GM12878 (cell line): Measurements from ENCODE around the gene LMTK2. TPM values are rescaled to one million over a fixed set of nuclear protein-coding genes. Genes with fewer than 3 reads are reported as not detected.

Experiments
- ASH2L ChIP-seq: fragments of 300-600, 200-600 bp; sonication (generic); IDR thresholded peaks from 2 replicates; pipeline ENCODE4 v1.6.1; 2017; ENCODE audit warnings: low read depth, mild to moderate bottlenecking, borderline replicate concordance
- ATF3 ChIP-seq: IDR thresholded peaks from 2 replicates; pipeline ENCODE4 v1.6.1; 2011; ENCODE audit warnings: low read depth, mild to moderate bottlenecking, low read length, moderate library complexity, borderline replicate concordance; ENCODE audit errors: extremely low read depth
- BHLHE40 ChIP-seq, 2 experiments: fragments of 450-650 bp in 1 of 2; IDR thresholded peaks; 2 replicates each; pipeline ENCODE4 v1.6.1; 2011 to 2017; ENCODE audit warnings: low read depth in 2 of 2, borderline replicate concordance in 1 of 2, improper control_type of control experiment in 1 of 2, low read length in 1 of 2, mild to moderate bottlenecking in 1 of 2
- FOXK2 ChIP-seq: fragments of 450-650 bp; IDR thresholded peaks from 2 replicates; pipeline ENCODE4 v1.6.1; 2017; ENCODE audit warnings: mild to moderate bottlenecking, moderate library complexity
- GABPA ChIP-seq: IDR thresholded peaks from 2 replicates; pipeline ENCODE4 v1.6.1; 2014; ENCODE audit warnings: antibody characterized with exemption, low read depth, mild to moderate bottlenecking, inconsistent platforms
- HDAC6 ChIP-seq: fragments of 200-600 bp; sonication (generic); IDR thresholded peaks from one replicate; pipeline ENCODE4 v1.8.0; 2017; ENCODE audit warnings: antibody characterized with exemption; ENCODE audit not compliant: unreplicated experiment
- MXI1 ChIP-seq: fragments of 150-350 bp; IDR thresholded peaks from 2 replicates; pipeline ENCODE4 v1.6.1; 2011; ENCODE audit warnings: low read depth, mild to moderate bottlenecking, inconsistent platforms, low read length, improper control_type of control experiment
- NFXL1 ChIP-seq: fragments of 450-650 bp; IDR thresholded peaks from 2 replicates; pipeline ENCODE4 v1.6.1; 2017; ENCODE audit warnings: antibody characterized with exemption, mild to moderate bottlenecking, borderline replicate concordance
- PML ChIP-seq: IDR thresholded peaks from 2 replicates; pipeline ENCODE4 v1.6.1; 2012; ENCODE audit warnings: low read length, inconsistent platforms
- RAD21 ChIP-seq: IDR thresholded peaks from 2 replicates; pipeline ENCODE4 v1.6.1; 2011; ENCODE audit warnings: mild to moderate bottlenecking, low read depth, low read length, moderate library complexity; ENCODE audit not compliant: insufficient read depth
- RUNX3 ChIP-seq: IDR thresholded peaks from 2 replicates; pipeline ENCODE4 v1.6.1; 2012; ENCODE audit warnings: low read length, inconsistent platforms
- SMC3 ChIP-seq: IDR thresholded peaks from 2 replicates; pipeline ENCODE4 v1.6.1; 2011; ENCODE audit warnings: low read length, improper control_type of control experiment, borderline replicate concordance
- STAT3 ChIP-seq: IDR thresholded peaks from 2 replicates; pipeline ENCODE4 v1.6.1; 2011; ENCODE audit warnings: low read depth, low read length, improper control_type of control experiment
- TCF3 ChIP-seq: IDR thresholded peaks from 2 replicates; pipeline ENCODE4 v1.6.1; 2012; ENCODE audit warnings: low read depth, mild to moderate bottlenecking, low read length, borderline replicate concordance; ENCODE audit not compliant: insufficient read depth
- TCF7 ChIP-seq: IDR thresholded peaks from 2 replicates; pipeline ENCODE4 v1.6.1; 2014; ENCODE audit warnings: antibody characterized with exemption, borderline replicate concordance
- WRNIP1 ChIP-seq: IDR thresholded peaks from 2 replicates; pipeline ENCODE4 v1.6.1; 2011; ENCODE audit warnings: low read depth, low read length, improper control_type of control experiment, borderline replicate concordance
- ZBTB11 ChIP-seq: fragments of 450-650 bp; formaldehyde crosslinking; IDR thresholded peaks from 2 replicates; pipeline ENCODE4 v1.5.0; 2022; ENCODE audit warnings: mild to moderate bottlenecking, missing genetic modification characterization
- ZNF384 ChIP-seq: IDR thresholded peaks from 2 replicates; pipeline ENCODE4 v1.6.1; 2012; ENCODE audit warnings: low read depth, mild to moderate bottlenecking, low read length, improper control_type of control experiment, borderline replicate concordance
- ZNF687 ChIP-seq: fragments of 450-650 bp; IDR thresholded peaks from 2 replicates; pipeline ENCODE4 v1.6.1; 2017; ENCODE audit warnings: mild to moderate bottlenecking, moderate library complexity
- polyA plus RNA-seq, 11 experiments: library from polyadenylated mRNA; depleted of rRNA in 4 of 11; unstranded in 6 of 11; stranded (reverse) in 5 of 11; fragments of >200 nt; fragmentation: Nextera tagmentation in 4 of 11; fragmentation: Illumina TruSeq in 1 of 11; extraction: Ambion mirVana in 4 of 11; extraction: Trizol in 1 of 11; gene quantifications; 1 replicate in 1 of 11; 2 replicates in 10 of 11; pipeline versions ENCODE4 v1.2.1 to v1.2.3, GENCODE V29; 2011 to 2016; ENCODE audit warnings: inconsistent platforms in 2 of 11, missing spikeins in 2 of 11, low read depth in 1 of 11
- total RNA-seq, 4 experiments: library from RNA; depleted of rRNA in 3 of 4; stranded (reverse); fragments of >200 nt in 3 of 4; fragmentation: Illumina TruSeq in 1 of 4; extraction: Trizol in 1 of 4; gene quantifications; 2 replicates each; pipeline versions ENCODE4 v1.2.1 to v1.2.3, GENCODE V29; 2013 to 2021
- TF ChIP-seq, protein P1 (sequence below): fragments of 450-650 bp; conservative IDR thresholded peaks from 2 replicates; pipeline ENCODE4 v1.6.1; 2017; ENCODE audit warnings: mild to moderate bottlenecking, moderate library complexity

The LMTK2 gene
- total and polyA plus RNA-seq, 10 of the 15 experiments (the other 5 are each of a cell fraction or from before 2014, with no cell fraction given): 0.68 to 8.7 (median 4.6) TPM

DNA sequence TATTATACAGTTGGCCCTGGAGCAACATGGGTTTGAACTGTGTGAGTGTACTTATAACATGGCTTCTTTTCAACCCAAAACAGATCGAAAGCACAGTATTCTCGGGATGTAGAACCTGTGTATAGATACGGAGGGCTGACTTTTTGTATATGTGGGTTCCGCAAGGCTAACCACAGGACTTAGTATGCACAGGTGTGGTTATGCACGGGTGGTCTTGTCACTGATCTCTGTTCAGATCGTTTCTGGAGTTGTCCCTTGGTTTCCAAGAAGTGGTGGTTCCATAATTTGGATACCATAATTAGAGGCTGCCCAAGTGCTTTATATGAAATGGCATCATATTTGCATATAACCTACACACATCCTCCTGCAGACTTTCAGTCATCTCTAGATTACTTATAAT lies 93.7 kb downstream of the LMTK2 start (continued):
- TF ChIP-seq ZNF384 (no peak), ZNF687 (no peak), RAD21 (no peak), ASH2L (no peak), MXI1 (no peak), BHLHE40 (IDR thresholded peaks at IDR 0.05; ENCODE audit: borderline replicate concordance in 1 of 2, low read depth in 2 of 2, low read length in 1 of 2) (peak; percentile 94 to 98), TCF7 (no peak), NFXL1 (no peak), GABPA (no peak), TCF3 (peak; percentile 81; the same call in 1 of the 2 replicates), HDAC6 (no peak), STAT3 (no peak), SMC3 (no peak), RUNX3 (peak; percentile 99), WRNIP1 (no peak), FOXK2 (no peak), PML (peak; percentile 57; the same call in 1 of the 2 replicates), ATF3 (no peak), ZBTB11 (CRISPR knock-in tag) (no peak)
- TF ChIP-seq, protein P1, sequence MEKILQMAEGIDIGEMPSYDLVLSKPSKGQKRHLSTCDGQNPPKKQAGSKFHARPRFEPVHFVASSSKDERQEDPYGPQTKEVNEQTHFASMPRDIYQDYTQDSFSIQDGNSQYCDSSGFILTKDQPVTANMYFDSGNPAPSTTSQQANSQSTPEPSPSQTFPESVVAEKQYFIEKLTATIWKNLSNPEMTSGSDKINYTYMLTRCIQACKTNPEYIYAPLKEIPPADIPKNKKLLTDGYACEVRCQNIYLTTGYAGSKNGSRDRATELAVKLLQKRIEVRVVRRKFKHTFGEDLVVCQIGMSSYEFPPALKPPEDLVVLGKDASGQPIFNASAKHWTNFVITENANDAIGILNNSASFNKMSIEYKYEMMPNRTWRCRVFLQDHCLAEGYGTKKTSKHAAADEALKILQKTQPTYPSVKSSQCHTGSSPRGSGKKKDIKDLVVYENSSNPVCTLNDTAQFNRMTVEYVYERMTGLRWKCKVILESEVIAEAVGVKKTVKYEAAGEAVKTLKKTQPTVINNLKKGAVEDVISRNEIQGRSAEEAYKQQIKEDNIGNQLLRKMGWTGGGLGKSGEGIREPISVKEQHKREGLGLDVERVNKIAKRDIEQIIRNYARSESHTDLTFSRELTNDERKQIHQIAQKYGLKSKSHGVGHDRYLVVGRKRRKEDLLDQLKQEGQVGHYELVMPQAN: no peak
